Eye (tissue), 1 donor: Measurements from ENCODE around the gene TMEM203.
A peak's percentile ranks its signal among the peaks of the same experiment; 100 is the strongest.

Experiments used
- DNase-seq: peaks from one replicate; pipeline ENCODE4 v3.0.0-alpha.2; 2015

Gene TMEM203

GRCh38 chr9:137176302-137177182 lies 28.9 kb downstream of the TMEM203 start:
- DNase-seq, result no peak

- no peak for DNase-seq
These were observed 30.0 kb downstream of the TMEM203 start for GRCh38 chr9:137175345-137175961.

- no peak for DNase-seq
These were observed 30.6 kb downstream of the TMEM203 start for GRCh38 chr9:137174722-137175293.

- no peak for DNase-seq
These were observed 31.4 kb downstream of the TMEM203 start for GRCh38 chr9:137173796-137174664.

GRCh38 chr9:137172901-137173795 lies 32.3 kb downstream of the TMEM203 start:
- no peak for DNase-seq

- DNase-seq, result no peak
These were observed 34.1 kb downstream of the TMEM203 start for GRCh38 chr9:137171149-137171900.

GRCh38 chr9:137170486-137171148 lies 34.8 kb downstream of the TMEM203 start:
- no peak for DNase-seq

GRCh38 chr9:137169896-137170358 lies 35.5 kb downstream of the TMEM203 start, which contains the start of gene LRRC26:
TSS of gene LRRC26 (minus strand) at chr9:137170051. CDS start at chr9:137169943, 108 bp downstream.
- no peak for DNase-seq

- peak; percentile 85 for DNase-seq
These were observed 36.3 kb downstream of the TMEM203 start for GRCh38 chr9:137168904-137169856.

GRCh38 chr9:137168573-137168903 lies 36.9 kb downstream of the TMEM203 start:
- peak; percentile 47 for DNase-seq

GRCh38 chr9:137167747-137168572 lies 37.5 kb downstream of the TMEM203 start:
- DNase-seq, result peak; percentile 61

- DNase-seq, result no peak
These were observed 38.1 kb downstream of the TMEM203 start for GRCh38 chr9:137167277-137167746.

GRCh38 chr9:137166380-137167229 lies 38.8 kb downstream of the TMEM203 start:
- no peak for DNase-seq

GRCh38 chr9:137165250-137165836 lies 40.1 kb downstream of the TMEM203 start:
- DNase-seq, result no peak

GRCh38 chr9:137164370-137165249 lies 40.8 kb downstream of the TMEM203 start:
- DNase-seq, result no peak

- no peak for DNase-seq
These were observed 41.6 kb downstream of the TMEM203 start for GRCh38 chr9:137163805-137164204.
